ENCODE results near the gene POLR1A. TPM values are rescaled to one million over a fixed set of nuclear protein-coding genes. Genes with fewer than 3 reads are reported as not detected.

POLR1A gene
- total RNA-seq, 1 donor from 2014 or later = 23.8 TPM

DNA sequence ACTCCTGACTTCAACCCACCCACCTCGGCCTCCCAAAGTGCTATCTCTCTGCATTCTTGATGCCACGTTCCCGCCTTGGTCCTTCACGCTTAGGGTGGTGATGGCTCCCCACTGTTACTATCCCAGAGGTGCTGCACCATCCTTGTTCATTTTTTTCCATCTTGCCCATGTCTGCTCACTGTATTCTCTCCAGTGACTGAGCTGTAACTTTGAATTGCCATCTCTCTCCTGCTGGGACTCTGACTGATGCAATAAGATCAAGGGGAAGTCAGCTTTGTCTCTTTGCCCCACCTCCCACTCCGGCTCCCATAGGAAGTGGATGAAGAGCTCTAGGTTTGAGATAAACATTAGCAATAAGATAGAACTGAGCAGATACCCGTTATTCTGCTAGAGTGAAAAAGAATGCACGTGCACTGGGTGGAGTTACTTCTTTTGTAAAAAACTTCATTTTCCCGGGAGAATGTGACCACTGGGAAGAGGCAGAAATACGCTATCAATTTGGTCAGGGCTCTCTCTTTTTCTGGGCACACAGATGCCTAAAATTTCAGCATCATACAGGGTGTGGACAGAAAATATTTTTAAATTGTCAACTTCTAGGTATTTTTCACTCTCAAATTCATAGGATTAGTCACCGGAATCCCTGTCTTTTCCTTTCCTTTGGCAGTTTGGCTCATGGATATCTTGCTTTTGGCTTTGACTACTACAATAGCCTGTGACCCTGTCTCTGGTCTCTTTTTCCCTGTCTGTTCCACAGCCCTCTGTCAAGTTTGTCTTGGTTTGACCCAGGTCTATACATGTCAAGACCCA, 105.4 kb downstream of the POLR1A start:
- no peaks in the 10 kb centered on the region for H3K27me3 ChIP-seq
- H3K27me3 Mint-ChIP-seq (ENCODE audit: insufficient read depth, low read depth) = peaks cover 4% of the 10 kb centered on the region

GRCh38 chr2:85999061-85999831, 106.4 kb downstream of the POLR1A start:
- Mint-ChIP-seq H3K4me1 (peaks cover 27% of the 10 kb centered on the region), H3K36me3 (no peaks in the 10 kb centered on the region), H3K27me3 (ENCODE audit: insufficient read depth, low read depth) (peaks cover 2% of the 10 kb centered on the region), H3K4me3 (no peak overlapping the region), H3K27ac (peak overlapping the region; percentile 47), H3K9me3 (peaks cover 3% of the 10 kb centered on the region)
- Histone ChIP-seq H3K4me2 (no peak overlapping the region), H3K4me3 (no peak overlapping the region), H3K36me3 (no peaks in the 10 kb centered on the region), H2AFZ (replicated peaks) (no peak overlapping the region), H3K27me3 (no peaks in the 10 kb centered on the region), H3K4me1 (peaks cover 10% of the 10 kb centered on the region), H4K20me1 (ENCODE audit: low read depth) (no peaks in the 10 kb centered on the region), H3K9me3 (ENCODE audit: low read depth) (no peaks in the 10 kb centered on the region), H3K27ac (no peak overlapping the region), H3K9ac (no peak overlapping the region), H3K79me2 (ENCODE audit: low read depth) (no peaks in the 10 kb centered on the region), H3F3A (ENCODE audit: low read depth) (no peaks in the 10 kb centered on the region)
- DNase-seq (ENCODE audit: low spot score) = no peak
- no peak for TF ChIP-seq CTCF (IDR thresholded peaks at IDR 0.05)
- no peak for TF ChIP-seq EZH2phosphoT487 (IDR thresholded peaks at IDR 0.05)
- no peak for TF ChIP-seq EZH2 (IDR thresholded peaks at IDR 0.05)

More for the DNA sequence above, 105.4 kb downstream of the POLR1A start:
- no peaks in the 10 kb centered on the region for H3K79me2 ChIP-seq (ENCODE audit: low read depth)
- Mint-ChIP-seq H3K4me3 (no peak overlapping the region), H3K36me3 (no peaks in the 10 kb centered on the region), H3K4me1 (peaks cover 27% of the 10 kb centered on the region), H3K27ac (no peak overlapping the region), H3K9me3 (peaks cover 10% of the 10 kb centered on the region)
- H3F3A ChIP-seq (ENCODE audit: low read depth) = no peaks in the 10 kb centered on the region
- no peaks in the 10 kb centered on the region for H4K20me1 ChIP-seq (ENCODE audit: low read depth)
- H3K4me3 ChIP-seq = no peak overlapping the region
- no peak overlapping the region for H3K4me2 ChIP-seq
- TF ChIP-seq CTCF (IDR thresholded peaks at IDR 0.05) = no peak
- TF ChIP-seq EZH2phosphoT487 (IDR thresholded peaks at IDR 0.05) = no peak
- TF ChIP-seq EZH2 (IDR thresholded peaks at IDR 0.05) = no peak
- no peak overlapping the region for H3K27ac ChIP-seq
- H2AFZ ChIP-seq (replicated peaks) = no peak overlapping the region
- DNase-seq (ENCODE audit: low spot score) = no peak
- H3K9me3 ChIP-seq (ENCODE audit: low read depth) = no peaks in the 10 kb centered on the region
- no peaks in the 10 kb centered on the region for H3K36me3 ChIP-seq
- no peak overlapping the region for H3K9ac ChIP-seq
- H3K4me1 ChIP-seq = peaks cover 10% of the 10 kb centered on the region

DNA sequence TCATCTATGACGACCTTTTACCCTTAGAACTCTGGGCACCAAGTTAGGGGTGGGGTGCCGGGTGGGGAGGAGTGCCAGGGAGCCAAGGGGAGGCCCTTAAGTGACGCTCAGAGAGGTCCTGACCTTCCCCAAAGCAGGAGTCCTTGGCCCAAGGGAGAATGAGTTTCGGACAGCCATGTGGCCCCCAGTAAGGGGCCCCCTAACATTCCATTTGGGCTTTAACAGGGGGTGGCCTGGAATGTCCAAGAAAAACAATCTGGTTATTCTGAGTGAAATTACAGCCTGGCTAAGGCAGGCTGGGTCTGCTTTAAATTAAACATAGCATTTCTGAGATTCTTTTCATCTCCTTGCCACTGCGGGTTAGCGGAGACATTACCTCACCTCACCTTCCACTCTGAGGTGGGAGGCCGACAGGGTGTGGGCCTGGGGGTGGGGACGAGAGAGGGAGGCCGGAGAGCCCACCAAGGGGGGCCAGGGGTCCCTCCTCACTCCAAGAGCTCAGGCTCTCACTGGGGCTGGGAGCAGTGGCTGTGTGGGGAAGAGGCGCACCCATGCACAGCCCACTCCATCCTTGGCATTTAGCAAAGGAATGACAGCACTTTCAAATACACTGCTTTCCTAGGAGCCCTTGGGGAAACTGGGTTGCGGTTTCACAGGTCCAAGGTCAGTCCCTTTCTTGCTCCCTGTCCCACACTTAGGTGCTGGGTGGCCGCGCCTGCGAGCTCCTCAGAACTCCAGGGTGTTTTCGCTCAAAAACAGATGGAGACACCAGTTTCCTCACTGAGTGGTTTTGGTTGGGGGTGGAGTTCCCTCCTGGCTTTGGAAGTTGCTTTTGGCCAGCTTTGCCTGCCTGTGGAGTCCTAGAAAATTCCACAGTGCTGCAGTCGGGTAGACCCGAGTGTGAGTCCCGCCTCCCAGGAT, 107.4 kb downstream of the POLR1A start:
- no peaks in the 10 kb centered on the region for H3K79me2 ChIP-seq (ENCODE audit: low read depth)
- no peaks in the 10 kb centered on the region for H3K36me3 Mint-ChIP-seq
- no peak overlapping the region for H3K27ac Mint-ChIP-seq
- H3K36me3 ChIP-seq = no peaks in the 10 kb centered on the region
- no peak for TF ChIP-seq EZH2phosphoT487 (IDR thresholded peaks at IDR 0.05)
- TF ChIP-seq CTCF (IDR thresholded peaks at IDR 0.05) = no peak
- TF ChIP-seq EZH2 (IDR thresholded peaks at IDR 0.05) = no peak
- H3K4me2 ChIP-seq = no peak overlapping the region
- H3K9ac ChIP-seq = no peak overlapping the region
- H4K20me1 ChIP-seq (ENCODE audit: low read depth) = no peaks in the 10 kb centered on the region
- H3K27me3 ChIP-seq = no peaks in the 10 kb centered on the region
- peak; percentile 11 for DNase-seq (ENCODE audit: low spot score)
- peaks cover 3% of the 10 kb centered on the region for H3K9me3 Mint-ChIP-seq
- no peak overlapping the region for H3K4me3 ChIP-seq
- no peak overlapping the region for H2AFZ ChIP-seq (replicated peaks)
- peaks cover 2% of the 10 kb centered on the region for H3K27me3 Mint-ChIP-seq (ENCODE audit: insufficient read depth, low read depth)
- H3K27ac ChIP-seq = no peak overlapping the region
- H3K4me1 ChIP-seq = peaks cover 10% of the 10 kb centered on the region
- H3K9me3 ChIP-seq (ENCODE audit: low read depth) = no peaks in the 10 kb centered on the region
- no peaks in the 10 kb centered on the region for H3F3A ChIP-seq (ENCODE audit: low read depth)
- H3K4me1 Mint-ChIP-seq = peaks cover 27% of the 10 kb centered on the region
- H3K4me3 Mint-ChIP-seq = no peak overlapping the region
